Esophagus muscularis mucosa (tissue), 4 donors: Measurements from ENCODE around the gene MAML1.

Source experiments
- CTCF ChIP-seq, 3 experiments: fragments of 200-600 bp in 2 of 3; fragments of 450-650 bp in 1 of 3; sonication (generic) in 2 of 3; IDR thresholded peaks; one replicate each; pipeline ENCODE4 v1.5.1; 2017 to 2019; ENCODE audit warnings: antibody characterized with exemption in 3 of 3, mild to moderate bottlenecking in 2 of 3, moderate library complexity in 1 of 3
- EP300 ChIP-seq: sonication (generic); formaldehyde crosslinking; IDR thresholded peaks from one replicate; pipeline ENCODE4 v1.6.1; 2017; ENCODE audit warnings: antibody characterized with exemption
- POLR2A ChIP-seq: fragments of 450-650 bp; IDR thresholded peaks from one replicate; pipeline ENCODE4 v1.6.1; 2017; ENCODE audit warnings: antibody characterized with exemption, moderate library complexity, mild to moderate bottlenecking, low read depth
- POLR2AphosphoS5 ChIP-seq, 2 donors: sonication (generic); formaldehyde crosslinking; IDR thresholded peaks; one replicate each; pipeline ENCODE4 v1.6.1; 2017; ENCODE audit warnings: antibody characterized with exemption in 2 of 2

- no peak for TF ChIP-seq POLR2A
- no peak for TF ChIP-seq CTCF (IDR thresholded peaks at IDR 0.05)
- TF ChIP-seq POLR2AphosphoS5 (IDR thresholded peaks at IDR 0.05): no peak
- no peak for TF ChIP-seq EP300
These were observed 83.8 kb downstream of the MAML1 start for GRCh38 chr5:179816401-179816795.
